Activated CD8-positive, alpha-beta memory T cell treated with anti-CD3 and anti-CD28 coated beads, Interleukin-2, amount 10 ng/mL, durations not matched to agents 7 days and 5 days (primary cell): ENCODE data around the gene TPSAB1. TPM values are rescaled to one million over a fixed set of nuclear protein-coding genes. Genes with fewer than 3 reads are reported as not detected.
"Not testable (repeated sequence)": the region's sequence is repeated elsewhere in the genome, so short reads cannot be mapped to it uniquely, and the experiment has no call there.

Source experiments
- ATAC-seq: fragments of 150-1000 bp; cut with Tn5 transposase; one replicate; pipeline ENCODE4 v1.10.0; 2021; ENCODE audit warnings: moderate library complexity
- CTCF ChIA-PET: fragments of 350-600 bp; sonication (Branson Sonifier 250); formaldehyde crosslinking; loops from one replicate; lab custom pipeline; 2021; ENCODE audit warnings: antibody characterized with exemption; lab: Charles Lee
- DNase-seq: peaks from one replicate; pipeline ENCODE4 v3.0.0-alpha.2; 2020
- H3K27ac Mint-ChIP-seq: one replicate; pipeline ENCODE4 v1.8.0; 2021; ENCODE audit warnings: mild to moderate bottlenecking, mixed read lengths
- H3K27me3 Mint-ChIP-seq: one replicate; pipeline ENCODE4 v1.8.0; 2021; ENCODE audit warnings: mixed read lengths
- H3K36me3 Mint-ChIP-seq: one replicate; pipeline ENCODE4 v1.8.0; 2021; ENCODE audit warnings: mild to moderate bottlenecking, mixed read lengths
- H3K4me1 Mint-ChIP-seq: one replicate; pipeline ENCODE4 v1.8.0; 2021; ENCODE audit warnings: mixed read lengths
- H3K4me3 Mint-ChIP-seq: one replicate; pipeline ENCODE4 v1.8.0; 2021; ENCODE audit warnings: mild to moderate bottlenecking, moderate library complexity, mixed read lengths
- H3K9me3 Mint-ChIP-seq: one replicate; pipeline ENCODE4 v1.8.0; 2022; ENCODE audit warnings: low read depth, mixed read lengths
- total RNA-seq, 2 experiments: library from RNA; stranded (reverse); gene quantifications; one replicate each; pipeline ENCODE4 v1.2.3, GENCODE V29; 2021

TPSAB1 gene
- total RNA-seq, 2 experiments from 2014 or later = not detected

- Mint-ChIP-seq H3K4me3 (no peak overlapping the region), H3K9me3 (peaks cover 9% of the 10 kb centered on the region), H3K4me1 (no peaks in the 10 kb centered on the region), H3K27me3 (peaks cover 14% of the 10 kb centered on the region), H3K36me3 (peaks cover 3% of the 10 kb centered on the region), H3K27ac (no peak overlapping the region)
- CTCF ChIA-PET = no interaction called here
- no peak for DNase-seq
- no peak for ATAC-seq
These were observed 24.7 kb downstream of the TPSAB1 start for GRCh38 chr16:1265090-1265630.

- Mint-ChIP-seq H3K4me3 (no peak overlapping the region), H3K36me3 (peaks cover 3% of the 10 kb centered on the region), H3K4me1 (no peaks in the 10 kb centered on the region), H3K27ac (no peak overlapping the region), H3K27me3 (peaks cover 9% of the 10 kb centered on the region), H3K9me3 (peaks cover 9% of the 10 kb centered on the region)
- CTCF ChIA-PET = no interaction called here
- DNase-seq (no peak), ATAC-seq (no peak)
These were observed 25.3 kb downstream of the TPSAB1 start for GRCh38 chr16:1265826-1266225.

DNA sequence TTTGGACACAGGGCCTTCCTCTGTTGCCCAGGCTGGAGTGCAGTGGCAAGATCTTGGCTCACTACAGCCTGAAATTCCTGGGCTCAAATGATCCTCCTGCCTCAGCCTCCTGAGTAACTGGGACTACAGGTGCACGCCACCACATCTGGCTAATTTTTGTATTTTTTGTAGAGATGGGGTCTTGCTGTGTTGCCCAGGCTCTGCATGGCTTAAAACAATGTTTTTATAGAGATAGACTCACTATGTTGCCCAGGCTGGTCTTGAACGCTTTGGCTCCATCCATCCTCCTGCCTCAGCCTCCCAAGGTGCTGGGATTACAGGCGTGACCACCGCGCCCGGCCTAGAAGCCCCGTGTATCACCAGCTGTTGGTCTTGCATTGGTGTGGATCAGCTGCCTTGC lies 28.9 kb downstream of the TPSAB1 start:
- H3K9me3 Mint-ChIP-seq, H3K36me3 Mint-ChIP-seq, H3K4me1 Mint-ChIP-seq, CTCF ChIA-PET, ATAC-seq, DNase-seq, H3K27ac Mint-ChIP-seq, H3K4me3 Mint-ChIP-seq, H3K27me3 Mint-ChIP-seq: not testable (repeated sequence)

- H3K27ac Mint-ChIP-seq = no peak overlapping the region
- ATAC-seq = no peak
- no peaks in the 10 kb centered on the region for H3K4me1 Mint-ChIP-seq
- H3K9me3 Mint-ChIP-seq = no peaks in the 10 kb centered on the region
- H3K36me3 Mint-ChIP-seq = no peaks in the 10 kb centered on the region
- H3K4me3 Mint-ChIP-seq = no peak overlapping the region
- H3K27me3 Mint-ChIP-seq = no peaks in the 10 kb centered on the region
- no peak for DNase-seq
- CTCF ChIA-PET = no interaction called here
These were observed 30.8 kb downstream of the TPSAB1 start for GRCh38 chr16:1271380-1271723.

- CTCF ChIA-PET = not testable (repeated sequence)
These were observed 31.4 kb downstream of the TPSAB1 start for GRCh38 chr16:1271724-1272413.

DNA sequence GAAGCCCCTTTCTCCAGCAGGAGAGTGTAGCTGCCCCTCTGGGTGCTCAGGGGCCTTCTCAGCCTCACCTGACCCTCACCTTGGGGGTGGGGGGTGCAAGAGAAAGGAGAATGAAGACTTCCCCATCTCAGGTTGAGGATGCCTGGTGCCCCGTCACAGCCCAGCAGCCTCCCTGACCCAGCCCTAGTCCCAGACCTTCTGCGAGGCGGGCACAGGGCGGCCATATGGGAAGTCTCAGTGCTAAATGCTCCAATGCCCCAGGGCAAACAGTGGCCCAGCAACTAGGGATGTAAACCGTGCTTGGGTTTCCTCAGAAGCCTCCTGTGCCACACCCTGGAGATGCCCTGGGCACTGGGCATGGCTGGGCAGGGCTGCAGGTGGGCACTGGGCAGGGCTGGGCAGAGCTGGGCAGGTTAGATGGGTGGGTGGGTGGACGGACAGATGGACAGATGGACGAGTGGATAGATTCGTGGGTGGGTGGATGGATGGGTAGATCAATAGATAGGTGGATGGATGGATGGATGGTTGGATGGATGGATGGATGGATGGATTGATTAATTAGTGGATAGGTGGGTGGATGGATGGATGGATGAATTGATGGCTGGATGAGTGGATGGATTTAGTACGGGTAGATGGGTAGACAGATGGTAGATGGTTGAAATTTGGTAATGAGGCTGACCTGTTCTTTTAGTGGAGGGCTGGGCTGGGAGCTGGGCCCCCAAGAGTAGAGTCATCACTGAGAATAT lies 32.1 kb downstream of the TPSAB1 start:
- no peak for ATAC-seq

More at GRCh38 chr16:1271724-1272413, 31.4 kb downstream of the TPSAB1 start:
- H3K9me3 Mint-ChIP-seq, H3K36me3 Mint-ChIP-seq, H3K27ac Mint-ChIP-seq, H3K4me3 Mint-ChIP-seq, H3K4me1 Mint-ChIP-seq, H3K27me3 Mint-ChIP-seq, ATAC-seq, DNase-seq: not testable (repeated sequence)

DNA sequence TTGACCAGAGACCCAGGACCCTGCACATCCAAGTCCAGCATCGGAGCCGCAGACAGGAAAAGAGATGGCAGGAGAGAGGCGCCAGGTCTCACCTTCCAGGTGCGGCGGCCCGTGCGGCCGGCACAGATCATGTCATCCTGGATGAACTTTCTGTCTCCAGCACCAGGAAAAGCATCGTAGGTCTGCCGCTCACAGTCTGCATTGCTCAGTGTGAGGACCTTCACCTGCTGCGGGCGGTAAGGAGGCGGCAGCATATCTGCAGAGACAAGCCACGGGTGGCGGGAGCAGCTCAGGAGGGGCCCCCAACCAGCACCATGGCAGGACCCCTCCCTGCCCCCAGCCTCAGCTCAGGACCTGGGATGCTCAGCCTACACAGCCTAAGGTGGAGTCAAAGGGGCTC lies 33.3 kb downstream of the TPSAB1 start:
- no peak for DNase-seq
- no peaks in the 10 kb centered on the region for H3K9me3 Mint-ChIP-seq
- H3K4me1 Mint-ChIP-seq = no peaks in the 10 kb centered on the region
- H3K36me3 Mint-ChIP-seq = no peaks in the 10 kb centered on the region
- no peaks in the 10 kb centered on the region for H3K27me3 Mint-ChIP-seq
- no peak overlapping the region for H3K27ac Mint-ChIP-seq
- no peak for ATAC-seq
- CTCF ChIA-PET = no interaction called here
- H3K4me3 Mint-ChIP-seq = no peak overlapping the region

More for the DNA sequence above, 32.1 kb downstream of the TPSAB1 start:
- Mint-ChIP-seq H3K27me3 (no peaks in the 10 kb centered on the region), H3K27ac (no peak overlapping the region), H3K4me3 (no peak overlapping the region), H3K4me1 (no peaks in the 10 kb centered on the region), H3K9me3 (no peaks in the 10 kb centered on the region), H3K36me3 (no peaks in the 10 kb centered on the region)
- DNase-seq = no peak
- CTCF ChIA-PET = no interaction called here

DNA sequence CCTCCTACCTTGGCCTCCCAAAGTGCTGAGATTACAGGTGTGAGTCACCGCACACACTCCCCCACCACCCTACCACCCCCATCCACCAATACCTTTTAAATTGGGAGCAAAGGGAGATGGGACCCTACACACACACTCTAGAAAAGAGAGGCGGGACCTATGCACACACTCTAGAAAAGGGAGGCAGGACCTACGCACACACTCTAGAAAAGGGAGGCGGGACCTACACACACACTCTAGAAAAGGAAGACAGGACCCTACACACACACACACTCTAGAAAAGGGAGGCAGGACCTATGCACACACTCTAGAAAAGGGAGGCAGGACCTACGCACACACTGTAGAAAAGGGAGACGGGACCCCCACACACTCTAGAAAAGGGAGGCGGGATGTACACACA lies 34.3 kb downstream of the TPSAB1 start:
- Mint-ChIP-seq H3K4me3 (no peak overlapping the region), H3K27me3 (no peaks in the 10 kb centered on the region), H3K9me3 (no peaks in the 10 kb centered on the region), H3K27ac (no peak overlapping the region), H3K4me1 (no peaks in the 10 kb centered on the region), H3K36me3 (no peaks in the 10 kb centered on the region)
- ATAC-seq (no peak), DNase-seq (no peak)
- CTCF ChIA-PET = no interaction called here

DNA sequence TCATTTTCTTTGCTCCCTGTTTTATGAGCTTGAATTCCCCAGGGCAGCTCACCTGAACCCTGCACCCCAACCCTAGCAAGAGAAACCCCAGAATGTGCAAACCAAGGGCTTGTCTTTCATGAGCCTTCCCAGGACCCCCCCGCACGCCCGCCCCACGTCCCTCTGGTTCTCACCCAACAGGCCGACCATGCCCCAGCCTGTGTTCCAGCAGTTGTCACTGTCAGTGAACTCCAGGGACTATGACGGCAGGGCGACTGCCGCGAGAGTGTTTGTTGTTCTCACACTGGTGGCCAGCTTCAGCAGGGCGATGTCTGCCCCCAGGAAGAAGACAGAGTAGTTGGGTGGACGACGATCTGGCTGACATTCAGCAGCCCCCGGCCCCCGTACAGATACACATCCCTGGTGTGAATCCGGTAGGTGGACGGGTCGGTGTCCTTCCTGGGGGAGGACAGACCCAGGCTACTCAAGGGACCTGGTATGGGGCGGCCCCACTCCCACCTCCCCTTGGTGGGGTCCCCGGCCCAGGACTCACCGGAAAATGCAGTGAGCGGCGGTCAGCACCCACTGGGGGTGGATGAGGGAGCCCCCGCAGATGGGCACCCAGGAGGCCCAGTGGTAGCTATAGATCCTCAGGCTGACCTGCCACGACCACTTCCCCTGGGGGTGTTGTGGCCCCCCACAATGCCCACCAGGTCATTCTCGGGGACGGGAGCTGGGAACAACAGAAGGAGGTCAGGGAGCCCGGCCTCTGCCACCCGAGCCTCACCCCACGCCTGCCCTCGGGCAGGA lies 35.5 kb downstream of the TPSAB1 start:
- no peak overlapping the region for H3K4me3 Mint-ChIP-seq
- no peaks in the 10 kb centered on the region for H3K36me3 Mint-ChIP-seq
- H3K4me1 Mint-ChIP-seq = no peaks in the 10 kb centered on the region
- ATAC-seq = no peak
- no peak overlapping the region for H3K27ac Mint-ChIP-seq
- no peaks in the 10 kb centered on the region for H3K27me3 Mint-ChIP-seq
- no peaks in the 10 kb centered on the region for H3K9me3 Mint-ChIP-seq
- DNase-seq = no peak
- CTCF ChIA-PET = no interaction called here

GRCh38 chr16:1276580-1276878 lies 36.0 kb downstream of the TPSAB1 start:
- H3K27me3 Mint-ChIP-seq = no peaks in the 10 kb centered on the region
- CTCF ChIA-PET = no interaction called here
- H3K36me3 Mint-ChIP-seq = no peaks in the 10 kb centered on the region
- no peaks in the 10 kb centered on the region for H3K4me1 Mint-ChIP-seq
- DNase-seq (no peak), ATAC-seq (no peak)
- no peak overlapping the region for H3K4me3 Mint-ChIP-seq
- no peaks in the 10 kb centered on the region for H3K9me3 Mint-ChIP-seq
- no peak overlapping the region for H3K27ac Mint-ChIP-seq

DNA sequence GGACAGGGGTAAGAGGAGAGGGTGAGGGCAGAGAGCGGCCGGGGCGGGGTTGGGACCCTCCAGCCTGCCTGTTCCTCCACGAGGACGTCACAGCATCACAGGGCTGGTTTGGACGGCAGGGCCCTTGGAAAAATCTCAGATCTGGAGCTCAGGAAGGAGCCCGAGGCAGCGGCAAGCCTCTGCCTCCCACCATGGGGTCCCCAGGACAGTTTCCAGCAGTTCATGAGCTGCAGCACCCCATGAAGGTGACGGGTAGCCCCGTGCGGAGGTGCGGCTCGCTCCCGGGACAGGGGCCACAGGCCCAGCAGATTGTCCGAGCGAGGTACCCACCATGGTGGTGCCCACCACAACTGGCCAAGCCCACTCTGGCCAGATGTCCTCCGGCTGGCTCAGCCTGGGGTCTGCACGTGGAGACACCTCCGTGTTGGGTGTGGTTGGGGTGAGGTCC lies 36.7 kb downstream of the TPSAB1 start:
- ATAC-seq = no peak
- no peak for DNase-seq
- Mint-ChIP-seq H3K4me1 (no peaks in the 10 kb centered on the region), H3K27ac (no peak overlapping the region), H3K27me3 (no peaks in the 10 kb centered on the region), H3K4me3 (no peak overlapping the region), H3K36me3 (no peaks in the 10 kb centered on the region), H3K9me3 (no peaks in the 10 kb centered on the region)
- CTCF ChIA-PET = no interaction called here

GRCh38 chr16:1277617-1278282 lies 37.2 kb downstream of the TPSAB1 start:
- Mint-ChIP-seq H3K9me3 (no peaks in the 10 kb centered on the region), H3K4me1 (no peaks in the 10 kb centered on the region), H3K36me3 (no peaks in the 10 kb centered on the region), H3K27me3 (no peaks in the 10 kb centered on the region), H3K4me3 (no peak overlapping the region), H3K27ac (no peak overlapping the region)
- CTCF ChIA-PET = no interaction called here
- ATAC-seq (no peak), DNase-seq (no peak)

GRCh38 chr16:1278477-1278876 lies 38.0 kb downstream of the TPSAB1 start:
- no peaks in the 10 kb centered on the region for H3K27me3 Mint-ChIP-seq
- no peak overlapping the region for H3K4me3 Mint-ChIP-seq
- no peak for DNase-seq

More at GRCh38 chr16:1278477-1278876, 38.0 kb downstream of the TPSAB1 start:
- Mint-ChIP-seq H3K9me3 (no peaks in the 10 kb centered on the region), H3K27ac (no peak overlapping the region), H3K4me1 (no peaks in the 10 kb centered on the region), H3K36me3 (no peaks in the 10 kb centered on the region)
- no peak for ATAC-seq
- CTCF ChIA-PET = no interaction called here
